GM12801 (cell line): ENCODE measurements around the gene LELP1.

ENCODE experiments used
- CTCF ChIP-seq: IDR thresholded peaks from one replicate; pipeline ENCODE4 v1.5.1; 2011; ENCODE audit warnings: control low read depth; ENCODE audit not compliant: insufficient read length; ENCODE audit errors: extremely low read depth

LELP1 gene

GRCh38 chr1:153250166-153250565 lies 46.9 kb downstream of the LELP1 start:
- TF ChIP-seq CTCF, result no peak

GRCh38 chr1:153251087-153251486 lies 47.9 kb downstream of the LELP1 start:
- TF ChIP-seq CTCF, result no peak

- TF ChIP-seq CTCF, result no peak
These were observed 48.3 kb downstream of the LELP1 start for GRCh38 chr1:153251562-153251961.

- TF ChIP-seq CTCF, result no peak
These were observed 48.8 kb downstream of the LELP1 start for GRCh38 chr1:153251988-153252387.

GRCh38 chr1:153253076-153253475 lies 49.8 kb downstream of the LELP1 start:
- TF ChIP-seq CTCF, result no peak

- TF ChIP-seq CTCF, result no peak
These were observed 50.5 kb downstream of the LELP1 start for GRCh38 chr1:153253693-153254092.
